ENCODE results near the gene MSANTD1.

DNA sequence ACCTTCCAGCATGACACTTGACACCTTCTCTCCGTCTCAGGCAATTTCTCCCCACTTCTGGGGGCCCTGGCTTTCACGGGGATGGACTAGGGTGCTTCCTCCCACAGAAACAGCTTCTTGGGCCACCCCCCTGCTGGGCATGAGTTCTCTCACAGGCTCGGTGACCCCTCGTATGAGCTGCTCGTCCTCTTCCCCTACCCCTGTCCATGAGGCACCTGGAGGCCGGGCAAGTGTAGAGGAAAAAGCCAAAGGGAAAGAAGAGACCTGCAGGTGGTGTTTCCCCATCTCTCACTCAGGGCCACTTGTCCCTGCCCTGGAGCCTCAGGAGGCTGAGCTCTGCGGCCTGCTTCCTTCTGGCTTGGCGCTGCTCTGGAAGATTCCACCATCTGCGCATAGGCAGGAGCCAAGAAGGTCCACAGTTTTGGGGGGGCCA lies 41.9 kb downstream of the MSANTD1 start:
- no peak for TF ChIP-seq EP300 (IDR thresholded peaks at IDR 0.05; ENCODE audit: low read depth)
- TF ChIP-seq POLR2A (IDR thresholded peaks at IDR 0.05), result no peak
